Esophagus muscularis mucosa (tissue), 3 donors: ENCODE data around the gene PARS2.
A peak's percentile ranks its signal among the peaks of the same experiment; 100 is the strongest.

Experiments used
- POLR2A ChIP-seq: fragments of 450-650 bp; IDR thresholded peaks from one replicate; pipeline ENCODE4 v1.6.1; 2017; ENCODE audit warnings: antibody characterized with exemption, moderate library complexity, mild to moderate bottlenecking, low read depth
- POLR2AphosphoS5 ChIP-seq, 2 donors: sonication (generic); formaldehyde crosslinking; IDR thresholded peaks; one replicate each; pipeline ENCODE4 v1.6.1; 2017; ENCODE audit warnings: antibody characterized with exemption in 2 of 2
- TF ChIP-seq, protein P1 (sequence below), 3 experiments: fragments of 200-600 bp in 2 of 3; fragments of 450-650 bp in 1 of 3; sonication (generic) in 2 of 3; IDR thresholded peaks; one replicate each; pipeline ENCODE4 v1.5.1; 2017 to 2019; ENCODE audit warnings: antibody characterized with exemption in 3 of 3, mild to moderate bottlenecking in 2 of 3, moderate library complexity in 1 of 3

- TF ChIP-seq POLR2A (no peak), POLR2AphosphoS5 (IDR thresholded peaks at IDR 0.05) (no peak)
- TF ChIP-seq, protein P1, sequence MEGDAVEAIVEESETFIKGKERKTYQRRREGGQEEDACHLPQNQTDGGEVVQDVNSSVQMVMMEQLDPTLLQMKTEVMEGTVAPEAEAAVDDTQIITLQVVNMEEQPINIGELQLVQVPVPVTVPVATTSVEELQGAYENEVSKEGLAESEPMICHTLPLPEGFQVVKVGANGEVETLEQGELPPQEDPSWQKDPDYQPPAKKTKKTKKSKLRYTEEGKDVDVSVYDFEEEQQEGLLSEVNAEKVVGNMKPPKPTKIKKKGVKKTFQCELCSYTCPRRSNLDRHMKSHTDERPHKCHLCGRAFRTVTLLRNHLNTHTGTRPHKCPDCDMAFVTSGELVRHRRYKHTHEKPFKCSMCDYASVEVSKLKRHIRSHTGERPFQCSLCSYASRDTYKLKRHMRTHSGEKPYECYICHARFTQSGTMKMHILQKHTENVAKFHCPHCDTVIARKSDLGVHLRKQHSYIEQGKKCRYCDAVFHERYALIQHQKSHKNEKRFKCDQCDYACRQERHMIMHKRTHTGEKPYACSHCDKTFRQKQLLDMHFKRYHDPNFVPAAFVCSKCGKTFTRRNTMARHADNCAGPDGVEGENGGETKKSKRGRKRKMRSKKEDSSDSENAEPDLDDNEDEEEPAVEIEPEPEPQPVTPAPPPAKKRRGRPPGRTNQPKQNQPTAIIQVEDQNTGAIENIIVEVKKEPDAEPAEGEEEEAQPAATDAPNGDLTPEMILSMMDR (IDR thresholded peaks at IDR 0.05), result peak in 1 of 3 experiments; percentile 33
Measured at GRCh38 chr1:54791880-54792522, 27.7 kb upstream of the PARS2 start.
